Thoracic aorta (tissue), 2 donors: Measurements from ENCODE around the gene APOBEC2. TPM values are rescaled to one million over a fixed set of nuclear protein-coding genes. Genes with fewer than 3 reads are reported as not detected.

Experiments used
- ATAC-seq: fragments of 150-250 bp; one replicate; pipeline ENCODE4 v1.8.0; 2017; ENCODE audit warnings: low read depth; ENCODE audit not compliant: insufficient number of reproducible peaks, low FRiP score
- DNase-seq: peaks from one replicate; pipeline ENCODE4 v3.0.0-alpha.2; 2020; ENCODE audit warnings: low spot score
- H3K27ac ChIP-seq, 2 donors: fragments of 200-600 bp; sonication (generic); 1 replicate in 1 of 2; 2 replicates in 1 of 2; pipeline ENCODE4 v1.5.1; 2016; ENCODE audit warnings: mild to moderate bottlenecking in 2 of 2, moderate library complexity in 2 of 2
- H3K27me3 ChIP-seq: fragments of 200-600 bp; sonication (generic); replicated peaks from 2 replicates; pipeline ENCODE4 v1.6.0; 2016; ENCODE audit warnings: mild to moderate bottlenecking; ENCODE audit not compliant: insufficient read depth
- H3K36me3 ChIP-seq: fragments of 200-600 bp; sonication (generic); one replicate; pipeline ENCODE4 v1.5.1; 2016
- H3K4me1 ChIP-seq, 2 donors: fragments of 200-600 bp; sonication (generic); 1 replicate in 1 of 2; 2 replicates in 1 of 2; pipeline versions ENCODE4 v1.5.1 to v1.6.0; 2016; ENCODE audit warnings: low read depth in 2 of 2, mild to moderate bottlenecking in 1 of 2; ENCODE audit not compliant: control insufficient read depth in 1 of 2
- H3K4me3 ChIP-seq: fragments of 200-600 bp; sonication (generic); 2 replicates; pipeline ENCODE4 v1.5.1; 2016; ENCODE audit warnings: mild to moderate bottlenecking
- H3K9me3 ChIP-seq: fragments of 200-600 bp; sonication (generic); 2 replicates; pipeline ENCODE4 v1.5.1; 2016
- total RNA-seq, 2 donors: library from RNA; depleted of rRNA; stranded (reverse); fragments of >200 nt; gene quantifications; one replicate each; pipeline versions ENCODE4 v1.1.0 to v1.2.3, GENCODE V29; 2016
- TF ChIP-seq, protein P1 (sequence below): fragments of 200-600 bp; sonication (generic); IDR thresholded peaks from one replicate; pipeline ENCODE4 v1.5.1; 2019; ENCODE audit warnings: antibody characterized with exemption

Gene APOBEC2
- total RNA-seq, 2 donors from 2014 or later = not detected

DNA sequence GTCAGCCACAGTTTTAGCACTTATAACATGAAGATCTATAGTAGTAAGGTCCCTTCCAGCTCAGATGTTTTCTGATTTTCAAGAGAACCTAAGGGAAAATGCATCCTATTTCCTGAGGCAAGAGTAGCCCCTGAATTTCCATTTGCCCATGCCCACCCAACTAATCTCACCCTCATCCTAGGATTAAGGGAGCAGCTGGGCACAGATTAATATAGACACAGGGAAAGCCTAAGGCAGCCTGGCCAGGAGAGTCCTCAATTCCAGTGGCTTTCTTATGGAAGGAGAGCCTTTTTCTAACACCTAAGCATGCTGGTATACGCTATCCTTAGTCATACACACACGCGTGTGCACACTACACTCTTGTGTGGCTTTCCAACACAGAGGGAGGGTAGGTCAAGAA is 1.5 kb downstream of the APOBEC2 start:
- H3K27ac ChIP-seq = no peak overlapping the region
- ATAC-seq = no peak
- peaks cover 0 to 5% of the 10 kb centered on the region in 2 donors for H3K4me1 ChIP-seq
- H3K36me3 ChIP-seq = no peaks in the 10 kb centered on the region
- H3K27me3 ChIP-seq = no peaks in the 10 kb centered on the region
- no peak for DNase-seq
- H3K9me3 ChIP-seq = no peaks in the 10 kb centered on the region
- TF ChIP-seq, protein P1, sequence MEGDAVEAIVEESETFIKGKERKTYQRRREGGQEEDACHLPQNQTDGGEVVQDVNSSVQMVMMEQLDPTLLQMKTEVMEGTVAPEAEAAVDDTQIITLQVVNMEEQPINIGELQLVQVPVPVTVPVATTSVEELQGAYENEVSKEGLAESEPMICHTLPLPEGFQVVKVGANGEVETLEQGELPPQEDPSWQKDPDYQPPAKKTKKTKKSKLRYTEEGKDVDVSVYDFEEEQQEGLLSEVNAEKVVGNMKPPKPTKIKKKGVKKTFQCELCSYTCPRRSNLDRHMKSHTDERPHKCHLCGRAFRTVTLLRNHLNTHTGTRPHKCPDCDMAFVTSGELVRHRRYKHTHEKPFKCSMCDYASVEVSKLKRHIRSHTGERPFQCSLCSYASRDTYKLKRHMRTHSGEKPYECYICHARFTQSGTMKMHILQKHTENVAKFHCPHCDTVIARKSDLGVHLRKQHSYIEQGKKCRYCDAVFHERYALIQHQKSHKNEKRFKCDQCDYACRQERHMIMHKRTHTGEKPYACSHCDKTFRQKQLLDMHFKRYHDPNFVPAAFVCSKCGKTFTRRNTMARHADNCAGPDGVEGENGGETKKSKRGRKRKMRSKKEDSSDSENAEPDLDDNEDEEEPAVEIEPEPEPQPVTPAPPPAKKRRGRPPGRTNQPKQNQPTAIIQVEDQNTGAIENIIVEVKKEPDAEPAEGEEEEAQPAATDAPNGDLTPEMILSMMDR = no peak
- H3K4me3 ChIP-seq = no peak overlapping the region

DNA sequence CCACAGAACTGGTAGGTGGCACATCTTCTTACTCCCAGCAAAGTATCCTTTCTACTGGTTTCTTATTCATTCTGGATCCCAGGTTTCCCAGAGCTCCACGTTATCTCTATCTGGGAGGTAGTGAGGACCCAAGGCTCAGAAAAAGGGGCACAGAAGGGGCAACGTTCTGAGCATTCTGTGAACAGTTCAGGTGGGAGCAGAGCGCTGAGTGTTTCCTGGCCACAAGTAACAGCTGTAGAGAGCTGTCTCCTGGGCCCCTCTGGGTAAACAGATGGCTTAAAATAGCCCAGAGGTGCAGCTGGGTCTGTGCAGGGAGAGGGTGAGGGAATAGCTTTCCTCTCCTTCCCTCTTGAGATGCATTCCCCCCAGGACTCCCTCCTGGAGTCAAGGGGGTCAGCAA is 2.1 kb downstream of the APOBEC2 start:
- H3K4me1 ChIP-seq = peaks cover 0 to 5% of the 10 kb centered on the region in 2 donors
- no peaks in the 10 kb centered on the region for H3K36me3 ChIP-seq
- H3K9me3 ChIP-seq = no peaks in the 10 kb centered on the region
- ATAC-seq (no peak), DNase-seq (no peak)
- no peak overlapping the region for H3K4me3 ChIP-seq
- TF ChIP-seq, protein P1 = no peak
- no peaks in the 10 kb centered on the region for H3K27me3 ChIP-seq
- no peak overlapping the region for H3K27ac ChIP-seq

DNA sequence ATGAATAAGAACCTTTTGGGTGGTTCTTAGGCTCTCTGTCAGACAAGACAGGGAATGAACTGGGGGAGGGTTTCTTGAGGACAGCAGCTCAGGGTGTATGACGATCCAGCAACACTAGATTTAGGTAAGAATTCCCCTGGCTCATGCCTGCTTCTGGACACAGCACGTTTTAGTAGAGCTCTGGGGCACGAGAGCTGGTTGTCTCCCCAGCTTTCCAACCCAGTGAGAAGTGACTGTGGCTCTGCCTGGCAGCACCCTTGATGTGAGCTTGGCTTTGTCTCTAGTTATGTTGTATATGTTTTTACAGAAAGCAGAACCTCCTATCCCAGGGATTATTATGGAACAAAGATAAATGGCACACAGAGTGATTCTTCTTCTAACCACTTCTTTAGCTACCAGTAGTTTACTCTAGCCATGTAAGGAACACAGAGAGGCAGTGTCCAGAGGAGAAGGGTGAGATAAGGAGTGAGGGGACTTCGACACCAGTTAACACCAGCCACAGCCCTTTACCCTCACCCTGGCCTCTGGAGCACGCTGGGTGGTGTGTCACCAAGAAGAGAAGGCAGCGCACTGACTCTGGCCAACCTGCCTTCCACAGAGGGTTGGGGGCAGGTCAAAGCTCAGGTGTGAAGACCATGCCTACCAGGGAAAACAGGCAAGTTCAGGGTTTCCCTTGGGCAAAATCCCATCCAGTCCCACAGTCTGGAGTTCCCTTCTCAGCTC is 3.9 kb downstream of the APOBEC2 start:
- TF ChIP-seq, protein P1 = no peak
- no peaks in the 10 kb centered on the region for H3K27me3 ChIP-seq
- H3K36me3 ChIP-seq = peaks cover 3% of the 10 kb centered on the region
- ATAC-seq = no peak
- no peak overlapping the region for H3K27ac ChIP-seq
- H3K4me3 ChIP-seq = no peak overlapping the region
- DNase-seq = no peak
- H3K4me1 ChIP-seq = peaks cover 0 to 5% of the 10 kb centered on the region in 2 donors
- H3K9me3 ChIP-seq = no peaks in the 10 kb centered on the region

DNA sequence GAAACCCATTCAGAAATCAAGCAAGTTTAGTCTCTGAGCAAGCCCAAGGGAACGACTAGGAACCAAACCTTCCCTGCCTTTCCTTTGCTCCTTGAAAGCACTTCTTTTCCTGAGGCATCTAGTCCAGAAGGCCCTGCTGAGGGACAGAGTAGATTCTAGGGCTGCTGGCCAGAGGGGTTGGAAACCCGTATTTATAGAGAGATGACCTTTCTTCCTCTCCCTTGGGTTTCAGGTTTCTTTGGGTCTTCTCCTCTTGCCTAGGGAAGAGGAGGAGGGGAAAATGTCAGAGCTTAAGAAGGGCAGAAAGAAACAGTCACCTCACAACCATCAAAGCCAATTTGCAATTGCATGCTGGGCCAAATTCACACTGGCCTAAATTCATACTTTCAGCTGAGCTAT is 5.8 kb downstream of the APOBEC2 start:
- Histone ChIP-seq H3K27ac (no peak overlapping the region), H3K36me3 (peaks cover 3% of the 10 kb centered on the region), H3K4me1 (no peaks in the 10 kb centered on the region), H3K4me3 (no peak overlapping the region), H3K9me3 (no peaks in the 10 kb centered on the region), H3K27me3 (no peaks in the 10 kb centered on the region)
- DNase-seq (no peak), ATAC-seq (no peak)
- TF ChIP-seq, protein P1 = no peak

DNA sequence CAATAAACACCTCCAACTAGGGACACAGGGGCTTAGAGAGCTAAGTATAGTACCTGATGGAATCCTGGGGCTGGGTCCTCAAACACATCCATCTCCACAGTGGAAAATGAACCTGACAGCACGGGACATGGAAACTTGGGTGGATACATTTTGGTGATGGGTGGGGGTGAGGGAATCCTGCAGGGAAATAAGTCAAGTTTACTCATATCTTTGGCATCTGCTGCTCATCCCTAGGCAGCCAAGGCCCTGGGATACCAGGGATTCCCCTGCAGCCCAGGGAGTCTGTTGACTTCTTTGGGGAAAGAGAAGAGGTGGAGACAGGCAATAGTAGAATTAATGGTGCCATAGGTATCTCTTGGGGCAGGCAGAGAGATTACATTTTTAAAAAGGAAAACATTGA is 6.6 kb downstream of the APOBEC2 start:
- Histone ChIP-seq H3K27ac (no peak overlapping the region), H3K9me3 (no peaks in the 10 kb centered on the region), H3K27me3 (no peaks in the 10 kb centered on the region), H3K4me1 (no peaks in the 10 kb centered on the region), H3K36me3 (peaks cover 10% of the 10 kb centered on the region), H3K4me3 (no peak overlapping the region)
- DNase-seq = no peak
- no peak for ATAC-seq
- TF ChIP-seq, protein P1 = no peak
